ENCODE data around the gene COL4A6.

DNA sequence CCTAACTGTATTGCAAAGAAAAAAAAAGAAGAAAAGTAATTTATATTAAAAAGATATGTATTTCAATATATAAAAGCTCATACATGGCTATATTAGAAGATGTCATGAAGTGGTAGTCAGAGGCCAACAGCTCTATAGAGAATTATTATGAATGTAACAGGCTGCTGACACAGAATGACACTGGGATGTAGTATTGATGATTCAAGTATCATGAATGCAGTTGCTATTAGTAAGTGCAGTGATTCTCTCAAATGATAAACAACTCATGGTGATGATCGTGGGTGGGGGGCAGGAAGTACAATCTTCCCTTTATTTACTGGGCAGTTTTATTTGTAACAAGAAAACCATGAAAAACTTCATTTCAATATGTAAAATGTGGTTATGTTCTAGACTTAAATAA, 124.6 kb downstream of the COL4A6 start:
- TF ChIP-seq, protein P1, sequence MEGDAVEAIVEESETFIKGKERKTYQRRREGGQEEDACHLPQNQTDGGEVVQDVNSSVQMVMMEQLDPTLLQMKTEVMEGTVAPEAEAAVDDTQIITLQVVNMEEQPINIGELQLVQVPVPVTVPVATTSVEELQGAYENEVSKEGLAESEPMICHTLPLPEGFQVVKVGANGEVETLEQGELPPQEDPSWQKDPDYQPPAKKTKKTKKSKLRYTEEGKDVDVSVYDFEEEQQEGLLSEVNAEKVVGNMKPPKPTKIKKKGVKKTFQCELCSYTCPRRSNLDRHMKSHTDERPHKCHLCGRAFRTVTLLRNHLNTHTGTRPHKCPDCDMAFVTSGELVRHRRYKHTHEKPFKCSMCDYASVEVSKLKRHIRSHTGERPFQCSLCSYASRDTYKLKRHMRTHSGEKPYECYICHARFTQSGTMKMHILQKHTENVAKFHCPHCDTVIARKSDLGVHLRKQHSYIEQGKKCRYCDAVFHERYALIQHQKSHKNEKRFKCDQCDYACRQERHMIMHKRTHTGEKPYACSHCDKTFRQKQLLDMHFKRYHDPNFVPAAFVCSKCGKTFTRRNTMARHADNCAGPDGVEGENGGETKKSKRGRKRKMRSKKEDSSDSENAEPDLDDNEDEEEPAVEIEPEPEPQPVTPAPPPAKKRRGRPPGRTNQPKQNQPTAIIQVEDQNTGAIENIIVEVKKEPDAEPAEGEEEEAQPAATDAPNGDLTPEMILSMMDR (IDR thresholded peaks at IDR 0.05): no peak
- no peak for TF ChIP-seq POLR2A (IDR thresholded peaks at IDR 0.05)
- no peak for TF ChIP-seq EP300 (IDR thresholded peaks at IDR 0.05)
